Hypothalamus (tissue), 51 donors: ENCODE data around the gene ABL1.
"Not testable (repeated sequence)": the region's sequence is repeated elsewhere in the genome, so short reads cannot be mapped to it uniquely, and the experiment has no call there.

ENCODE experiments used
- DNase-seq, 51 donors: peaks; one replicate each; lab custom pipeline; 2025; lab: John Stamatoyannopoulos, UW

ABL1 gene

DNA sequence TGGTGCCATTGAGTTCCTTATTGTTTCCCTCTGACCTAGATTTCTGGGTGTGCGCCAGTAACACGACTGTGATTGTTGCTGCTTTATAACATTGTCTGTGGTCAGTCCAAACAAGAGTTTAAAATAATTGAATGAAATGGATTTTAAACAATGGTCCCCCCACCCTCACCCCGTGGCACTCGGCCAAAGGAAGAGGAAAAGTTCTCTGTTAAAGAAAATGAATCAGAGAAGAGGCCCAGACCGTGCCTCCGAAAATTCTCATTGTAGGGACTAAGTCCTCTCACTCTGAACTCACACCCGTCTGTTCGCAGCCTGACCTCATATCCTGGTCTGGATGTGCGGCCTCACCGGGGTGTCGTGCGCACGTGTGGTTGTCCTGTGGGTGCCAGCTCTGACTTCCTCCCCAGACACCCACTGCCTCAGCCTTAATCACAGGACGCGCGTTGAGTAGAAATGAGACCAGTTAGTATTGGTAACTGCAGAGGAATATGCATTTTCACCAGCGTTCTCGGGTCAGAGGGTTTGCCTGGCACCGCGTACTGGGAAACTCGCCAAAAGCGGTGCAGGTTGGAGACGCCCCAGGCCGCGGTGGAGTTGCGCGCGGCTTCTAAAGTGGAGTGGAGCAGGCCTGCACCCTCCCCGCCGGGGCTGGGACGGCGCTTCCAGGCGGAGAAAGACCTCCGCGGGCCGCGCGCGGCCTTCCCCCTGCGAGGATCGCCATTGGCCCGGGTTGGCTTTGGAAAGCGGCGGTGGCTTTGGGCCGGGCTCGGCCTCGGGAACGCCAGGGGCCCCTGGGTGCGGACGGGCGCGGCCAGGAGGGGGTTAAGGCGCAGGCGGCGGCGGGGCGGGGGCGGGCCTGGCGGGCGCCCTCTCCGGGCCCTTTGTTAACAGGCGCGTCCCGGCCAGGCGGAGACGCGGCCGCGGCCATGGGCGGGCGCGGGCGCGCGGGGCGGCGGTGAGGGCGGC is at the start of gene ABL1:
TSS of gene ABL1 (plus strand) at position 884 of the 966 bp plus-strand sequence. CDS start 193 bp downstream, outside the sequence.
- peak in 41 of 51 donors; percentile 32 to 89 (median 72) for DNase-seq

DNA sequence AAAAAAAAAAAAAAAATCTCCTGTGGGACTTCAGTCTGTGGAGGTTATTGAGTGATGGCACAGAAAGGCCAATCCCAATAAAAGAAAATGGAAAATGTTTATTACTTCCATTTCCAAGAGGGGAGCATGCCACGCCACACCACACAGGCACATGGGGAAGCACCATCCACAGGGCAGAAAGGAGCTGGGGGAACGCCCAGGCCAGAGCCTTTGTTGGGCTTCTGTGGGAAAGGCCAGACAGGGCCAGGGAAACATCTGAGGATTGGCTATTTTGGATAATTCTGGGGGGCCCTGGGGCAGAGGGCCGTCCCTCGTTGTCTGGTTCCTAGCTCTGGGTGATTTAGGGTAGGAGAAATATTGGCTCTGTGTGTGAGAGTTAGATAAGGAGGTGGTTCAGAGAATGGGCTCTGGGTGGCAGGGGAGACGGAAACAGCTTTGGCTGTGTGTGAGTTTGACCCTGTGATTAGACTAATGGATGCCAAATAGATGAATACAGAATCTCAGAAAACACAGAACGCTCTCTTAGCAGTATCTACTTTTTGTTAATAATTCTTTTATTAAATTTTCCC is 49.0 kb upstream of the ABL1 start:
- DNase-seq, result no peak

DNA sequence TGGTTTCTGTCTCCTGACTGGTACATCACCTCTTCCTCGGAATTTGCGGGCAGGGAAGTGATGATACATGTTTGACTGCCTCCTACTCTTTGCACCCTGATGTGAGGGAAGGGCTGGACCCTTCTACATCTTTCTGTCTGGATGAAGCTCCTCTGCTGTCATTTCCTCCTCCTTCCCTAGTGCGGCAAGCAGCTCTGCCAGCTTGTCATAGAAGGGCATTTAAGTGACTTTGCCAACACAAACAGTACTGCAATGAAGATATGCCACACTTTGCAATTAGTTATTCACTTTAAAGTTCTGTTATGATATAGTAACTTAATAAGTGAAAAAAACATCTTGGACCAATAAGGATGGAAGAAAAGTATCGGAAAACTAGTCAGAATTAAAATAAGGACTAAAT is 48.5 kb upstream of the ABL1 start:
- no peak for DNase-seq

DNA sequence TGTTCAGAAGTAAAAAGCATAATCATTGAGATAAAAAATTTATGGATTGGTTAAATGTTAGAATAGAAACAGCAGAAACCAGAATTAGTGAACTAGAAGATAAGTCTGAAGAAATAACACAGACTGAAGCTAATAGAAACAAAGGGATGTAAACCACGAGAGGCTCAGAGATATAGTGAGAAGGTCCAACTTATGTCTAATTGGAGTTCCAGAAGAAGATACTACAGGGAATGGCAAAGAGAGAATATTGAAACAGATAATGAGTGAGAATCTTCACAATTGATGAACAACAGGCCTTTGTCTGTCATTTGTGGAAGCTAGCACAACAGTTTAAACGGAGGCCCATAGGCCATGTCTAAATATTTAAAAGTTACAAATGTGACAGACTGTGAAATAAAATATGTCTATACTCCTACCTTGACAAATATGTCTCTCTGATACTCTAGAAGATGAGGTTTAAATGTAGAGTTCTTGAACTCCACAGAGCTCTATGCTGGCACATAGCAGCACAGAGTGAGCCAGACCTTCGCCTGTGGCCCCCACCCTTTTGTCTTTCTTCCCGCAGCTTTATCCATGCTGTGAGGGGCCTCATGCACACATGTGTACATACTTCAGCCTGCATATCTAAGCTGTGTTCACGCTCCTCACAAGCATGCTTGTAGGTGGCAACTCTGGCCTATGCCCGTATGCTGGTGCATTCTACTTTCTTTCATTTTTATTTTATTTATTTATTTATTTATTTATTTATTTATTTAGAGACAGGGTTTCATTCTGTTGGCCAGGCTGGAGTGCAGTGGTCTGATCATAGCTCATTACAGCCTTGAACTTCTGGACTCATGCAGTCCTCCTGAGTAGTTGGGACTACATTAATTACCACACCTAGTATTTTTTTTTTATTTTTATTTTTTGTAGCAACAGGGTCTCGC is 45.0 kb upstream of the ABL1 start:
- DNase-seq, result no peak

DNA sequence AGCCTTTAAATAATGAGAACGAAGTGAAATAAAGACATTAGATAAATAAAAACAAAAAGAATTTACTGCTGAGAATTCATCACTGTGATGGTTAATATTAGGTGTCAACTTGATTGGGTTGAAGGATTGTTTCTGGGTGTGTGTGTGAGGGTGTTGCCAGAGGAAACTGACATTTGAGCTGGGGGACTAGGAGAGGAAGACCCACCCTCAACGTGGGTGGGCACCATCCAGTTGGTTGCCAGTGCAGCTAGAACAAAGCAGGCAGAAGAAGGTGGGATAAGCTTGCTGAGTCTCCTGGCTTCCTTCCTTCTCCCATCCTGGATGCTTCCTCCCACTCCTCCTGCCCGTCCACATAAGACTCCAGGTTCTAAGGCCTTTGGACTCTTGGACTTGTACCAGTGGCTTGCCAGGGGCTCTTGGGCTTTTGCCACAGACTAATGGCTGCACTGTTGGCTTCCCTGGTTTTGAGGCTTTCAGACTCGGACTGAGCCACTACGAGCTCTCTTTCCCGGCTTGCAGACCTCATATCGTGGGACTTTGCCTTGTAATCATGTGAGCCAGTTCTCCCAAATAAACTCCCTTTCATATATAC is 43.7 kb upstream of the ABL1 start:
- no peak for DNase-seq

DNA sequence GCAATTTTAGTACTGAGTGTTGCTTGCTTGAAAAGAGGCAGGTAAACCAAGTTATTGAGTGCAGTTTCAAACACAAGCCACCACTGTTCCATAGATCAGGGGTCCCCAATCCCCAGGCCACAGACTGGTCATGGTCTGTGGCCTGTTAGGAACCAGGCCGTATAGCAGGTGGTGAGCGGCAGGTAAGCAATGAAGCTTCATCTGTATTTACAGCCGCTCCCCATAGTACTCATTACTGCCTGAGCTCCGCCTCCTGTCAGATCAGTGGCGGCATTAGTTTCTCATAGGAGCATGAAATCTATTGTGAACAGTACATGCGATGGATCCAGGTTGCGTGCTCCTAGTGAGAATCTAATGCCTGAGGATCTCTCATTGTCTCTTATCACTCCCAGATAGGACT is 41.5 kb upstream of the ABL1 start:
- DNase-seq, result no peak

DNA sequence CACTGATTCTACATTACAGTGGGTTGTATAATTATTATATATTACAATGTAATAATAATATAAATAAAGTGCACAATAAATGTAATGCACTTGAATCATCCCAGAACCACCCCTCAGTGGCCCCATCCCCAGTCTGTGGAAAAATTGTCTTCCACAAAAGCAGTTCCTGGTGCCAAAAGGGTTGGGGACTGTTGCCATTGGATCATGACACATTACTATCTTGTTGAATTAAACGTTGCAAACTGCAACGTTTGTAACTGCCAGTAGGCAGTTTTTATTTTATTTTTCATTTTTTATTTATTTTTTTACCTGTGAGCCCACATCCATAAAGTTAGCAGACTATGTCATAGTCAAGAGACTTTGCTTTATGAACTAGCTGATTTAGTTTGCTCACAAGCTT is 41.0 kb upstream of the ABL1 start:
- not testable (repeated sequence) for DNase-seq

DNA sequence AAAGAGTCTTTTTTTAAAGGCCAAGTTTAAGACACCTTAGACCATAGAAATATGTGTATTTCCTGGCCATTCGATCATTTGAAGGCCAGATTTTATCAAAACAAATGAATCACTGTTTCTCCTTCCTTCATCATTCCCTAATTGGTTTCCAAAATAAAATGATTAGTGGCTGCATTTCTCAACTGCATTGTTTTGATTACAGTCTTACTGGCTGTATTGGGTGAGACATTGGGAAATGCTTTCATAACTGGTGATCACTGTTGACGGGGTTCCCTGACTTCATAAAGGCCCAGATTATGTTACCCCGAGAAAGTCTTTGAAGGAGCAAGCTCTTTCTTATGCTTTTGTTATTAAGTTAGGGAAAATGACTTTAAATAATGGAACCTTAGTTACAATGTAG is 40.6 kb upstream of the ABL1 start:
- not testable (repeated sequence) for DNase-seq

DNA sequence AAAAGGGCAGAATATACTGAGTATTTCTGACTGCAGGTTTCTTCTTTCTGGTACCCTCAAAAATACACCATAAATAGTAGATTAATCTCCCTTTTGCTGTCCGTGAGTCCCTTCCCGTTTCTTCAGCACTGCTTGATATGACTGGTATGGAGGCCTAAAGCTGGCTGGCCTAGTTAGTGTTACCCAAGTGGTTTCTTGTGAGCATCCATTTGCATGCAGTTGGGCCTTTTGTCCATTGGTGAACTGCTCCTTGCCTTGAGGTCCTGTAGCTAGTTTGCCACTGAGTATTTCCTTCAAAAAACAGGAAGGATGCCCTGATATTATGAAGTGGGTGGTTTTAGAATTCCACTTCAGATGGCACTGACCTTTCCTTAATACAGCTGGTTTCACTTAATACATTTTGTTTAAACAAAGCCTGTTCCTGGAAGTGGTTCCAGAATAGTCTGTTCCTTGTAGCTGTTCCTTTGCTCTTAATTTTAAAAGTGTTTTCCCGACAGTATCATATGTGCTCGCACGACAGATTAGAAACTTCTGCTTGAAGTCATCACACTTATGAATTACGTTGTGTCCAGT is 40.0 kb upstream of the ABL1 start:
- no peak for DNase-seq

DNA sequence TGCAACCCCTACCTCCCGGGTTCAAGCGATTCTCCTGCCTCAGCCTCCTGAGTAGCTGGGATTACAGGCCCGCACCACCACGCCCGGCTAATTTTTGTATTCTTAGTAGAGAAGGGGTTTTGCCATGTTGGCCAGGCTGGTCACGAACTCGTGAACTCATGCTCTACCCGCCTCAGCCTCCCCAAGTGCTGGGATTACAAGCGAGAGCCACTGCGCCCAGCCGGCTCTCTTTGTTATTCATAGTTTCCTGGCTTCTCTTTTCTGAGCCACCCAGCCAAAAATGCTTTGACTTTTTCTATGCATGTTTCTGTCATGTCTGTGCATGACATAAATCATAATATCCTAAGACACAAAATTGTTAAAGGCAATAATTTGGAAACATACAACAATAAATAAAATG is 31.9 kb upstream of the ABL1 start:
- not testable (repeated sequence) for DNase-seq

DNA sequence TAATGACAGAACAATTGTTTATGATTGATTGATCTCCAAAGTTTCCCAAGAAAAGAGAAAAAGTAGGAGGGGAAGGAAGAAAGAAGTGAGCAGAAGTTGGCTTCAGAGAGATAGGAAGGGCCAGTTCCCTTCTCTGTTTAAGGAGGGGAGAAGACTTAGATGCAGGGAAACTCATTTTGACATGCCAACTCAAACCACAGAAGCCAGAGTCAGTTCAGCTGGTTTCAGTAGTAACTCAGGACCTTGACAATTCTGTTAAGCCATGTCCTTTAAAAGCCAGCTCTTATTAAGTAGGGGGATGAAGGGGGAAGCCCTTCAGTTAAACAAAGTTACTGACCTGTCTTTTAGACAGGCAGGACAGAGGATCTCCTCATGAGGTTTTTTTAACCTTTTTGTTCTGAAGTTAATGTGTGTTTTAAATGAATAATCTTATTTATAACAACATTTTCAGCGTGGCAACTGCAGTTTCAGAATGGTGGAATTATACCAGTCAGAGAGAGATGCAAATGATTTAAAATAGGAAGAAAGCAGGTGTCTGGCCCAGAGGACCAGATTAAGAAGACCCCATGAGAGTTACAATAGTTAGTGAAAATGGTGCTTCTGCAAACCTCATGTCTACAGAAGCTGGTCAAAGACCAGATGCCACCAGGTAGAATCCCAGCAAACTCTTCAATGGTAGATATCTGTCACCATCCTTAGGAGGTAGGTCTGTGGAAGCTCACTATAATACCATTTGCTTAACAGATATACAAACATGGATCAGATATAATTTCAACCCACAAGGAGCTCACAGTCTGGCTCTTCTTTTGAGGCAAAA is 29.3 kb upstream of the ABL1 start:
- no peak for DNase-seq

DNA sequence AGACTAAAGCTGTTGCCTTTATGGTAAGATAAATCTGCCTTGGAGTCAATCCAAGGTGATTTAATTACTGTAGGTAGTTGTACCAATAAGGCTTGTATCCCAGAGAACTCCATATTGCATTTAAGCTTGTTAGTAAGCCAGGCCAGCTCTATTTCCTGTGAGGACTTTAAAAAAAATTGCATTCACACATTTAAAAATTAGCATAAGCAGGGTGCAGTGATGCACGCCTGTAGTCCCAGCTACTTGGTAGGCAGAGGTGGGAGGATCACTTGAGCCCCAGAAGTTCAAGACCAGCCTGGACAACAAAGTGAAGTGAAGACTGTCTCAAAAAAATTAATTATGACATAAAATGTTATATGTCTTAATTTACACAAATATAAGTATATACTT is 28.7 kb upstream of the ABL1 start:
- no peak for DNase-seq

DNA sequence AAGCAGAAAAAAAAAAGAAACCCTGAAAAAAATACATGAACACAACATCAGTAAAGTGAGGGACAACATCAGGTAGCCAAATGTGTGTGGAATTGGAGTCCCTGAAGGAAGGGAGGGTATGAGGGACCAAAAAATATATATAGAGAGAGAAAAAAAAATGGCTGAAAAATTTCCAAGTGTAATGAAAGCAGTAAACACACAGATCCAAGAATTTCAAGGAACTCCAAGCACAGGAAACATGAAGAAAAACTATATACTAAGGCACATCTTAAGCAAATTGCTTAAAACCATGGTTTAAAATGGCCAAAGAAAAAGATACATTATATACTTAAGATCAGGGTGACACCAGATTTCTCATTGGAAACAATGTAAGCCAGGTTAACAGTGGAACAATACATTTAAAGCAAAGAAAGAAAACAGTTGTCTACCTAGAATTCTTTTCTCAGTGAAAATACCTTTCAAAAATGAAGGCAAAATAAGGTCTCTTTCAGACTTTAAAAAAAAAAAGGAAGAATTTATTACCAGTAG is 24.4 kb upstream of the ABL1 start:
- DNase-seq, result no peak

DNA sequence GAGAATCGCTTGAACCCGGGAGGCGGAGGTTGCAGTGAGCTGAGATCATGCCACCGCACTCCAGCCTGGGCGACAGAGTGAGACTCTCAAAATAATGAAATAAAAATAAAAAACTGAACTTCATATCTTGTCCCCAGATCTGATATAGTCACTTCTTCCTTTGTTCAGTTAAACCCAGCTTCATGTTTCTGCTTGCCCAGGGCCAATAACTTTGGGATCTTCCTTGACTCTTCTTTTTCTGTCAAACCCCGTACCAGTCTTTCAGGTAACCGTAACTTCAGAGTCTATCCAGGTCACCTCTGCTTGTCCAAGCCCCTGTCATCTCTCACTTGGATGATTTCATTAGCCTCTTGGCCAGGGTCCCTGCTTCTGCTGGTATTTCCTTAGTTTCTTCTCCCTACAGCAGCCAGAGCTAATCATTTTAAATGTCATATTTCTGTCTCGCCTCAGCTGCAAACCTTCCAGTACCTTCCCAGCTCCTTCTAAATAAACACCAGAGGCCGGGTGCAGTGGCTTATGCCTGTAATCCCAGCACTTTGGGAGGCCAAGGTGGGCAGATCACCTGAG is 19.7 kb upstream of the ABL1 start:
- no peak for DNase-seq

DNA sequence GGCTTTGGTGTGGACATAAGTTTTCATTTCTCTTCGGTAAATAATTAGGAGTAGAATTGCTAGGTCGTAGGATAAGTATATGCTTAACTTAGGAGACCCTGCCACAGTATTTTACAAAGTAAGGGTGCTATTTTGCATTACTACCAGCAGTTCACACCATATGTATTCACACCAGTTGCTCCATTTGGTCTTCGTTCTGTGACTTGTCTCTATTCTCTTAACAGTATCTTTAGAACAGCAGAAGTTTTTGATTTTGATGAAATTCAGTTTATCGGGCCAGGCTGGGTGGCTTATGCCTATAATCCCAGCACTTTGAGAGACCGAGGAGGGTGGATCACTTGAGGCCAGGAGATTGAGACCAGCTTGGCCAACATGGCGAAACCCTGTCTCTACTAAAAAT is 17.1 kb upstream of the ABL1 start:
- DNase-seq, result no peak

DNA sequence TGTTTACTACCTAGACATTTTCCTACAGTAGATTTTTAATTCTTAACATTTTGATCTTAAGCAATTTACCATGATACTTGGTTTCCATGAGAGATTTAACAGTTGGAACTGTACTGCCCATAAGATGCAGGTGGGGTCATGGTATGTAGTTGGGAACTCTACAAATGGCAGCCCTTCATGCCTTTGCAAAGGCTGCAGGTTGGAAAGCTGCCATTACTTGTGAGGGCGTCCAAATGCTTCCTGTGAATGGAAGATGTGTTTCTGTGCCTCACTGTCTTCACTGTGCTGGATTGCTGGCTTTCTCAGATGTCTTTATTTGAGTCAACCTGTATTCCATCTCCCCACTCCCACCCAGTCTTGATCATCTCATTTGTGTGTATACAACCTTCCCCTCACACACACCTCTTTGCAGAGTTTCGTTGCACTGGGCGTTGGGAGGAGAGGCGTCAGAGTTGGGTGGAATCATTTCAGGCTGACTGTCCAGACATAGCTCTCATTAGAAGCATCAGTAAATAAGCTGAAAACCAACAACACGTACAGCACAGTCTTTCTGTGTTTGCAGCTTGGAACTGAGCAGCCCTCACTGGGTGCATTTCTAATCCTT is 14.8 kb upstream of the ABL1 start:
- peak in 2 of 51 donors; percentile 17 to 24 for DNase-seq

DNA sequence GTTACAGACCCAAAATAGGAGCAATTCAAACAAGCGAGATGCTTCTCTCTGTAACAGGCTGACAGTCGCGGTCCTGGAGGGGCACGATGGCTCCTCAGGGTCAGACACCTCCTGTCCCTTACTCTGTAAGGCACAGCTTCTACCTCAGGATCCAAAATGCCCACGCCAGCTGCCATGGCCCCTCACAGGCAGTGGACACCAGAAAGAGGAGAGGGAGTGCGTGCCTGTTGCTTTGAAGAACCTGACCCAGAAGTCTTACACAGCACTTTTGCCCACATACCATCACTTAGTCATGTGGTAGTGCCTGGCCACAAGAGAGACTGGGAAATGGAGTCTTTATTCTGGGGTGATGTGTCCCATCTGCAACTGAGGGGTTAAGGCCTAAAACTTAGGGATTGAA is 11.6 kb upstream of the ABL1 start:
- DNase-seq, result no peak

DNA sequence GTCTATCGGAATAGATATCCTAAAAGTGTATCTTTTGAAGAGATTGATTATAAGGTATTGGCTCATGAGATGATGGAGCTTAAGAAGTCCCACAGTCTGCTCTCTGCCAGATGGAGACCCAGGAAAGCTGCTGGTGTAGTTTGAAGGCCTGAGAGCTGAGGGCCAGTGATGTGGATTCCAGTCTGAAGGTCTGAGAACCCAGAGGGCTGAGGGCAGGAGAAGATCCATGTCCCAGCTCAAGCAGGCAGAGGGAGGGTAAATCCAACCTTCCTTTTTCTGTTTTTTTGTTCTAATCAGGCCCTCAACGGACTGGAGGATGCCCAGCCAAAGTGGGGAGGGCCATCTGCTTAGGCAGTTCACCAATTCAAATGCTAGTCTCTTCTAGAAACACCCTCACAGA is 11.0 kb upstream of the ABL1 start:
- DNase-seq, result no peak
